NB4 (cell line): ENCODE results near the gene DPYSL4.
"Not testable (repeated sequence)": the region's sequence is repeated elsewhere in the genome, so short reads cannot be mapped to it uniquely, and the experiment has no call there.

Experiments used
- POLR2A ChIP-seq: IDR thresholded peaks from 2 replicates; pipeline ENCODE4 v1.6.1; 2011; ENCODE audit warnings: mild to moderate bottlenecking; ENCODE audit not compliant: insufficient read length; ENCODE audit errors: extremely low read depth
- TF ChIP-seq, protein P1 (sequence below): IDR thresholded peaks from one replicate; pipeline ENCODE4 v1.5.1; 2012; ENCODE audit warnings: low read depth, low read length
- TF ChIP-seq, protein P2 (sequence below): IDR thresholded peaks from 2 replicates; pipeline ENCODE4 v1.6.1; 2011; ENCODE audit warnings: low read depth, low read length

DNA sequence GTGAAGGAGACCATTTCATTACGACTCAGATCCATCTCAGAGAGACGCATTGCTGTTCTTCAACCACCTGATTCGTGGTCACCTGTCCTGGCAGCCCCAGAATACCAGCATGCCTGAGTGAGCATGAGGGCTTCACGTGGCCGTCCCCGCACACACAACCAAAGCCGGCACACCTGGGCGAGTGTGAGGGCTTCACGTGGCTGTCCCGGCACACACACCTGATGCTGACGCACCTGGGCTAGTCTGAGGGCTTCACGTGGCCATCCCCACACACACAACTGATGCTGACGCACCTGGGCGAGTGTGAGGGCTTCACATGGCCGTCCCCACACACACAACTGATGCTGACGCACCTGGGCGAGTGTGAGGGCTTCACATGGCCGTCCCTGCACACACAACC lies 34.2 kb downstream of the DPYSL4 start:
- not testable (repeated sequence) for TF ChIP-seq POLR2A
- TF ChIP-seq, protein P1, sequence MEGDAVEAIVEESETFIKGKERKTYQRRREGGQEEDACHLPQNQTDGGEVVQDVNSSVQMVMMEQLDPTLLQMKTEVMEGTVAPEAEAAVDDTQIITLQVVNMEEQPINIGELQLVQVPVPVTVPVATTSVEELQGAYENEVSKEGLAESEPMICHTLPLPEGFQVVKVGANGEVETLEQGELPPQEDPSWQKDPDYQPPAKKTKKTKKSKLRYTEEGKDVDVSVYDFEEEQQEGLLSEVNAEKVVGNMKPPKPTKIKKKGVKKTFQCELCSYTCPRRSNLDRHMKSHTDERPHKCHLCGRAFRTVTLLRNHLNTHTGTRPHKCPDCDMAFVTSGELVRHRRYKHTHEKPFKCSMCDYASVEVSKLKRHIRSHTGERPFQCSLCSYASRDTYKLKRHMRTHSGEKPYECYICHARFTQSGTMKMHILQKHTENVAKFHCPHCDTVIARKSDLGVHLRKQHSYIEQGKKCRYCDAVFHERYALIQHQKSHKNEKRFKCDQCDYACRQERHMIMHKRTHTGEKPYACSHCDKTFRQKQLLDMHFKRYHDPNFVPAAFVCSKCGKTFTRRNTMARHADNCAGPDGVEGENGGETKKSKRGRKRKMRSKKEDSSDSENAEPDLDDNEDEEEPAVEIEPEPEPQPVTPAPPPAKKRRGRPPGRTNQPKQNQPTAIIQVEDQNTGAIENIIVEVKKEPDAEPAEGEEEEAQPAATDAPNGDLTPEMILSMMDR: not testable (repeated sequence)
- TF ChIP-seq, protein P2, sequence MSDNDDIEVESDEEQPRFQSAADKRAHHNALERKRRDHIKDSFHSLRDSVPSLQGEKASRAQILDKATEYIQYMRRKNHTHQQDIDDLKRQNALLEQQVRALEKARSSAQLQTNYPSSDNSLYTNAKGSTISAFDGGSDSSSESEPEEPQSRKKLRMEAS: not testable (repeated sequence)
